T-helper 17 cell (primary cell): ENCODE data around the gene FEM1A. TPM values are rescaled to one million over a fixed set of nuclear protein-coding genes. Genes with fewer than 3 reads are reported as not detected.
"Not testable (repeated sequence)": the region's sequence is repeated elsewhere in the genome, so short reads cannot be mapped to it uniquely, and the experiment has no call there.

ENCODE experiments used
- ATAC-seq: fragments of 150-1000 bp; cut with Tn5 transposase; 2 replicates; pipeline ENCODE4 v1.10.0; 2021; ENCODE audit warnings: mild to moderate bottlenecking, moderate library complexity
- DNase-seq, 3 donors: peaks; one replicate each; pipeline versions ENCODE4 v3.0.0 to v3.0.0-alpha.2; 2020 to 2021
- H3K9me3 ChIP-seq: one replicate; pipeline ENCODE4 v1.7.0; 2013; ENCODE audit warnings: low read length, mild to moderate bottlenecking; ENCODE audit not compliant: control insufficient read depth, poor library complexity, severe bottlenecking
- H3K27ac Mint-ChIP-seq: one replicate; pipeline ENCODE4 v1.8.0; 2022; ENCODE audit warnings: mild to moderate bottlenecking, moderate library complexity, mixed read lengths
- H3K27me3 Mint-ChIP-seq: one replicate; pipeline ENCODE4 v1.8.0; 2022; ENCODE audit warnings: mixed read lengths
- H3K36me3 Mint-ChIP-seq: one replicate; pipeline ENCODE4 v1.8.0; 2022; ENCODE audit warnings: low read depth, mixed read lengths
- H3K4me1 Mint-ChIP-seq: one replicate; pipeline ENCODE4 v1.8.0; 2022; ENCODE audit warnings: mild to moderate bottlenecking, mixed read lengths
- H3K4me3 Mint-ChIP-seq: one replicate; pipeline ENCODE4 v1.8.0; 2022; ENCODE audit warnings: mild to moderate bottlenecking, moderate library complexity, mixed read lengths
- total RNA-seq, 4 donors: library from RNA in 2 of 4; stranded (reverse) in 2 of 4; gene quantifications; one replicate each; pipeline ENCODE4 v1.2.3 and lab custom pipeline; 2022 to 2026

FEM1A gene
- total RNA-seq, 2 donors from 2014 or later = 9.9 to 13.4 TPM

- H3K9me3 ChIP-seq = no peaks in the 10 kb centered on the region
- H3K27me3 Mint-ChIP-seq = peaks cover 21% of the 10 kb centered on the region
- H3K4me3 Mint-ChIP-seq = no peak overlapping the region
- DNase-seq (no peak), ATAC-seq (no peak)
- H3K4me1 Mint-ChIP-seq = no peaks in the 10 kb centered on the region
- H3K27ac Mint-ChIP-seq = no peak overlapping the region
- no peaks in the 10 kb centered on the region for H3K36me3 Mint-ChIP-seq
Observed at GRCh38 chr19:4758659-4759058, 32.9 kb upstream of the FEM1A start.

GRCh38 chr19:4759388-4760284 lies 31.9 kb upstream of the FEM1A start:
- Mint-ChIP-seq H3K36me3 (no peaks in the 10 kb centered on the region), H3K27me3 (peaks cover 31% of the 10 kb centered on the region), H3K4me1 (no peaks in the 10 kb centered on the region), H3K27ac (no peak overlapping the region), H3K4me3 (peak overlapping the region; percentile 77)
- H3K9me3 ChIP-seq = no peaks in the 10 kb centered on the region
- peak; percentile 91 for ATAC-seq
- peak; percentile 23 to 34 (median 29) for DNase-seq

GRCh38 chr19:4760285-4760650 lies 31.3 kb upstream of the FEM1A start:
- Mint-ChIP-seq H3K4me3 (peak overlapping the region; percentile 77), H3K4me1 (no peaks in the 10 kb centered on the region), H3K36me3 (no peaks in the 10 kb centered on the region), H3K27ac (no peak overlapping the region), H3K27me3 (peaks cover 35% of the 10 kb centered on the region)
- no peaks in the 10 kb centered on the region for H3K9me3 ChIP-seq
- no peak for DNase-seq
- ATAC-seq = no peak

GRCh38 chr19:4763021-4763420 lies 28.5 kb upstream of the FEM1A start:
- Mint-ChIP-seq H3K4me3 (no peak overlapping the region), H3K27me3 (peaks cover 35% of the 10 kb centered on the region), H3K4me1 (no peaks in the 10 kb centered on the region), H3K27ac (no peak overlapping the region), H3K36me3 (peaks cover 2% of the 10 kb centered on the region)
- ATAC-seq = no peak
- no peak for DNase-seq
- H3K9me3 ChIP-seq = no peaks in the 10 kb centered on the region

- Mint-ChIP-seq H3K4me1 (no peaks in the 10 kb centered on the region), H3K36me3 (peaks cover 2% of the 10 kb centered on the region)
- no peak for ATAC-seq
Observed at GRCh38 chr19:4764393-4764660, 27.2 kb upstream of the FEM1A start.

GRCh38 chr19:4768934-4769777 lies 22.4 kb upstream of the FEM1A start:
- Mint-ChIP-seq H3K36me3 (peaks cover 6% of the 10 kb centered on the region), H3K27ac (no peak overlapping the region)
- ATAC-seq = peak; percentile 96

More at GRCh38 chr19:4764393-4764660, 27.2 kb upstream of the FEM1A start:
- Mint-ChIP-seq H3K27ac (no peak overlapping the region), H3K4me3 (no peak overlapping the region), H3K27me3 (peaks cover 35% of the 10 kb centered on the region)
- DNase-seq = no peak
- H3K9me3 ChIP-seq = no peaks in the 10 kb centered on the region

GRCh38 chr19:4772566-4772965 lies 19.0 kb upstream of the FEM1A start:
- Mint-ChIP-seq H3K36me3 (peaks cover 4% of the 10 kb centered on the region), H3K4me1 (peaks cover 2% of the 10 kb centered on the region), H3K27me3 (peaks cover 52% of the 10 kb centered on the region), H3K4me3 (no peak overlapping the region), H3K27ac (no peak overlapping the region)
- DNase-seq (no peak), ATAC-seq (no peak)
- no peaks in the 10 kb centered on the region for H3K9me3 ChIP-seq

More at GRCh38 chr19:4768934-4769777, 22.4 kb upstream of the FEM1A start:
- H3K4me3 Mint-ChIP-seq = no peak overlapping the region
- peaks cover 2% of the 10 kb centered on the region for H3K4me1 Mint-ChIP-seq
- no peaks in the 10 kb centered on the region for H3K9me3 ChIP-seq
- H3K27me3 Mint-ChIP-seq = peaks cover 31% of the 10 kb centered on the region
- peak; percentile 57 to 80 (median 72) for DNase-seq

- peaks cover 2% of the 10 kb centered on the region for H3K4me1 Mint-ChIP-seq
- ATAC-seq = no peak
- DNase-seq = no peak
Observed at GRCh38 chr19:4773047-4773640, 18.4 kb upstream of the FEM1A start.

GRCh38 chr19:4774136-4774535 lies 17.4 kb upstream of the FEM1A start:
- peaks cover 57% of the 10 kb centered on the region for H3K27me3 Mint-ChIP-seq
- H3K9me3 ChIP-seq = no peaks in the 10 kb centered on the region
- no peak overlapping the region for H3K4me3 Mint-ChIP-seq
- no peak for DNase-seq
- no peak overlapping the region for H3K27ac Mint-ChIP-seq
- peaks cover 4% of the 10 kb centered on the region for H3K36me3 Mint-ChIP-seq
- no peak for ATAC-seq
- H3K4me1 Mint-ChIP-seq = peaks cover 2% of the 10 kb centered on the region

More at GRCh38 chr19:4773047-4773640, 18.4 kb upstream of the FEM1A start:
- H3K27ac Mint-ChIP-seq = no peak overlapping the region
- H3K4me3 Mint-ChIP-seq = no peak overlapping the region
- H3K9me3 ChIP-seq = no peaks in the 10 kb centered on the region
- H3K36me3 Mint-ChIP-seq = peaks cover 4% of the 10 kb centered on the region
- H3K27me3 Mint-ChIP-seq = peaks cover 52% of the 10 kb centered on the region

- ATAC-seq (no peak), DNase-seq (no peak)
- peaks cover 4% of the 10 kb centered on the region for H3K36me3 Mint-ChIP-seq
- peaks cover 57% of the 10 kb centered on the region for H3K27me3 Mint-ChIP-seq
- H3K9me3 ChIP-seq = no peaks in the 10 kb centered on the region
- H3K4me3 Mint-ChIP-seq = no peak overlapping the region
- no peak overlapping the region for H3K27ac Mint-ChIP-seq
- H3K4me1 Mint-ChIP-seq = peaks cover 2% of the 10 kb centered on the region
Observed at GRCh38 chr19:4775627-4776152, 15.8 kb upstream of the FEM1A start.

GRCh38 chr19:4776436-4777211 lies 14.9 kb upstream of the FEM1A start:
- DNase-seq (no peak), ATAC-seq (no peak)
- Mint-ChIP-seq H3K36me3 (peaks cover 4% of the 10 kb centered on the region), H3K27ac (no peak overlapping the region), H3K4me3 (no peak overlapping the region), H3K27me3 (peaks cover 67% of the 10 kb centered on the region), H3K4me1 (peaks cover 2% of the 10 kb centered on the region)
- no peaks in the 10 kb centered on the region for H3K9me3 ChIP-seq

GRCh38 chr19:4778124-4778523 lies 13.4 kb upstream of the FEM1A start:
- peaks cover 66% of the 10 kb centered on the region for H3K27me3 Mint-ChIP-seq
- not testable (repeated sequence) for H3K4me1 Mint-ChIP-seq, H3K36me3 Mint-ChIP-seq, ATAC-seq, H3K27ac Mint-ChIP-seq, H3K9me3 ChIP-seq, DNase-seq, H3K4me3 Mint-ChIP-seq
